HepG2 (cell line): ENCODE results near the gene PPP4C. TPM values are rescaled to one million over a fixed set of nuclear protein-coding genes. Genes with fewer than 3 reads are reported as not detected.
A peak's percentile ranks its signal among the peaks of the same experiment; 100 is the strongest.

ENCODE experiments used
- AKNA ChIP-seq: sonication (generic); formaldehyde crosslinking; IDR thresholded peaks from 2 replicates; pipeline ENCODE4 v1.4.0; 2020; ENCODE audit warnings: missing genetic modification reagents, borderline replicate concordance
- CEBPG ChIP-seq: IDR thresholded peaks from 2 replicates; pipeline ENCODE4 v1.6.1; 2016
- GPBP1L1 ChIP-seq: sonication (generic); formaldehyde crosslinking; IDR thresholded peaks from 2 replicates; pipeline ENCODE4 v1.5.0; 2020; ENCODE audit warnings: mild to moderate bottlenecking, missing genetic modification reagents
- HMGXB3 ChIP-seq: sonication (generic); formaldehyde crosslinking; IDR thresholded peaks from 2 replicates; pipeline ENCODE4 v1.4.0; 2020; ENCODE audit warnings: missing genetic modification reagents, borderline replicate concordance
- JDP2 ChIP-seq: sonication (generic); formaldehyde crosslinking; IDR thresholded peaks from 2 replicates; pipeline ENCODE4 v1.8.1; 2022; ENCODE audit warnings: missing genetic modification reagents, borderline replicate concordance
- SNAPC2 ChIP-seq: sonication (generic); formaldehyde crosslinking; IDR thresholded peaks from 2 replicates; pipeline ENCODE4 v1.8.1; 2022; ENCODE audit warnings: mild to moderate bottlenecking, missing genetic modification reagents
- ZNF382 ChIP-seq: sonication (generic); formaldehyde crosslinking; IDR thresholded peaks from 2 replicates; pipeline ENCODE4 v1.5.0; 2020; ENCODE audit warnings: missing genetic modification reagents, mild to moderate bottlenecking, borderline replicate concordance
- ZNF607 ChIP-seq: sonication (generic); formaldehyde crosslinking; IDR thresholded peaks from 2 replicates; pipeline ENCODE4 v1.5.1; 2020; ENCODE audit warnings: missing genetic modification reagents, mild to moderate bottlenecking, borderline replicate concordance
- ZNF646 ChIP-seq: sonication (generic); formaldehyde crosslinking; IDR thresholded peaks from 2 replicates; pipeline ENCODE4 v1.9.0; 2021; ENCODE audit warnings: mild to moderate bottlenecking, missing genetic modification reagents
- polyA plus RNA-seq, 8 experiments: library from polyadenylated mRNA; depleted of rRNA in 3 of 8; stranded (reverse) in 7 of 8; unstranded in 1 of 8; fragments of >200 nt; fragmentation: Illumina TruSeq in 4 of 8; extraction: Trizol in 4 of 8; gene quantifications; 2 replicates each; pipeline versions ENCODE4 v1.2.1 to v1.2.3, GENCODE V29; 2011 to 2016; ENCODE audit warnings: low read depth in 4 of 8, missing spikeins in 1 of 8, mixed read lengths in 1 of 8; ENCODE audit not compliant: insufficient read depth in 1 of 8
- total RNA-seq, 5 experiments: library from RNA; depleted of rRNA; stranded (reverse); fragments of >200 nt; fragmentation: Illumina TruSeq; extraction: Trizol; gene quantifications; 2 replicates each; pipeline ENCODE4 v1.2.3, GENCODE V29; 2016; ENCODE audit warnings: low read depth in 1 of 5

Gene PPP4C
- total and polyA plus RNA-seq, 2 of the 13 experiments (the other 11 are each of a cell fraction or from before 2014, with no cell fraction given), result 176 to 220 TPM

- TF ChIP-seq ZNF646 (CRISPR knock-in tag), result peak; percentile 51; the same call in 1 of the 2 replicates
- no peak for TF ChIP-seq GPBP1L1 (CRISPR knock-in tag)
- TF ChIP-seq ZNF607 (CRISPR knock-in tag), result peak; percentile 87
- peak; percentile 4; the same call in 1 of the 2 replicates for TF ChIP-seq CEBPG (CRISPR knock-in tag)
- no peak for TF ChIP-seq JDP2 (CRISPR knock-in tag)
- TF ChIP-seq AKNA, result no peak; the same call in 1 of the 2 replicates
- no peak for TF ChIP-seq ZNF382 (CRISPR knock-in tag)
- TF ChIP-seq HMGXB3 (CRISPR knock-in tag), result no peak
- TF ChIP-seq SNAPC2 (CRISPR knock-in tag), result no peak
These were observed 36.6 kb downstream of the PPP4C start (continued) for GRCh38 chr16:30112197-30113030.
